NCI-H2171 (cell line): ENCODE results near the gene BOLL.
A peak's percentile ranks its signal among the peaks of the same experiment; 100 is the strongest.
"Not testable (repeated sequence)": the region's sequence is repeated elsewhere in the genome, so short reads cannot be mapped to it uniquely, and the experiment has no call there.

Experiments
- DNase-seq: peaks from one replicate; lab custom pipeline; 2025; lab: John Stamatoyannopoulos, UW

The BOLL gene, protein sequence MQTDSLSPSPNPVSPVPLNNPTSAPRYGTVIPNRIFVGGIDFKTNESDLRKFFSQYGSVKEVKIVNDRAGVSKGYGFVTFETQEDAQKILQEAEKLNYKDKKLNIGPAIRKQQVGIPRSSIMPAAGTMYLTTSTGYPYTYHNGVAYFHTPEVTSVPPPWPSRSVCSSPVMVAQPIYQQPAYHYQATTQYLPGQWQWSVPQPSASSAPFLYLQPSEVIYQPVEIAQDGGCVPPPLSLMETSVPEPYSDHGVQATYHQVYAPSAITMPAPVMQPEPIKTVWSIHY

DNA sequence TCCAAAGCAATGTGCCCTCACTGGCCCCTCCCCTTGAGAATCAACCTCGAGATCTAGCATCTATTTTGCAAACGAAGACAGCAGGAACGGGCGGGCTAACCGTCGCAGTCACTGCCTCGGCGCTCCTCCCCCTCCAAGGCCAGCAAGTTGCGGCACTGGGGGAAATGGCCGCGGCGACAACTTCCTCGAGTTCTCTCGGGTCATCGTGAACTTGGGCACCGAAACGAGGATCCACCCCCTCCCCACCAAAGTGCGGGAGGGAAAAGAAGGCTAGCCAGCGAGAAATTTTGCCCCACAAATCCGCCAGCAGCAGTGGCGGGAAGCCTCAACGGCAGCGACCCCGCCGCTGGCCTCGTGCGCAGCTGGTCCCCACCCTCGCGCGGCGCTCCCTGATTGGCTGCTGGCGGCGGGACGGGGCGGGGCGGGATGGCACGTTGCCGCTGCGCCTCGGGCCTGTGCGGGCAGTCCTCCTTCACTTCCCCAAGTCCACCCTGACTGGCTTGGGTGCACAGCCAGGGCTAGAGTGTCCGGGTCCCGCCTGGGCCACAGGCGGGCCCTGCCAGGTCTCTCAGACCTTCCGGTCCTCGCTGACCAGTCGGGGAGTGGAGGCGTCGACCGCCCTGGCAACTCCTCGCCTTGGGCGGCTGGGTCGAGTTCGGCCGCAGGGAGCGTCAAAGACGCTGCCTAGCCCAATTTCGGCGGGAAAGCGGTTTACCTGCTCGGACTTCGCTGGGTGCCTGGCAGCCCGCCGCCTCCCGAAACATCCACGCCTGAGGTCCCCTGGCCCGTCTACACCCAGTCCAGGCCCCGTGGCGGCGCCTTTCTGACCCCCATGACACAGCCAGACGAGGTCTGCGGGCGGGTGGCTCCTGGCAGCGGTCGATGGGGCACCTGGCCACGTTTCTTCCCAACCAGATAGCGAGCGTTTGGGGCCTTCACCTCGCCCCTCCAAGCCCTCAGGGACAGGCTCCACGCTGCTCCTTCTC is at the start of gene BOLL:
Gene BOLL (minus strand): TSS at position 364 of the 986 bp plus-strand sequence. CDS start 3,469 bp downstream, outside the sequence.
- no peak for DNase-seq

DNA sequence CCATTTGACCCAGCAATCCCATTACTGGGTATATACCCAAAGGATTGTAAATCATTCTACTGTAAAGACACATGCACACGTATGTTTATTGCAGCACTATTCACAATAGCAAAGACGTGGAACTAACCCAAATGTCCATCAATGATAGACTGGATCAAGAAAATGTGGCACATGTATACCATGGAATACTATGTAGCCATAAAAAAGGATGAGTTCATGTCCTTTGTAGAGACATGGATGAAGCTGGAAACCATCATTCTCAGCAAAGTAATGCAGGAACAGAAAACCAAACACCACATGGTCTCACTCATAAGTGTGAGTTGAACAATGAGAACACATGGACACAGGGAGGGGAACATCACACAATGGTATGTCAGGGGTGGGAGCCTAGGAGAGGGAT is 49.7 kb upstream of the BOLL start:
- DNase-seq: not testable (repeated sequence)

DNA sequence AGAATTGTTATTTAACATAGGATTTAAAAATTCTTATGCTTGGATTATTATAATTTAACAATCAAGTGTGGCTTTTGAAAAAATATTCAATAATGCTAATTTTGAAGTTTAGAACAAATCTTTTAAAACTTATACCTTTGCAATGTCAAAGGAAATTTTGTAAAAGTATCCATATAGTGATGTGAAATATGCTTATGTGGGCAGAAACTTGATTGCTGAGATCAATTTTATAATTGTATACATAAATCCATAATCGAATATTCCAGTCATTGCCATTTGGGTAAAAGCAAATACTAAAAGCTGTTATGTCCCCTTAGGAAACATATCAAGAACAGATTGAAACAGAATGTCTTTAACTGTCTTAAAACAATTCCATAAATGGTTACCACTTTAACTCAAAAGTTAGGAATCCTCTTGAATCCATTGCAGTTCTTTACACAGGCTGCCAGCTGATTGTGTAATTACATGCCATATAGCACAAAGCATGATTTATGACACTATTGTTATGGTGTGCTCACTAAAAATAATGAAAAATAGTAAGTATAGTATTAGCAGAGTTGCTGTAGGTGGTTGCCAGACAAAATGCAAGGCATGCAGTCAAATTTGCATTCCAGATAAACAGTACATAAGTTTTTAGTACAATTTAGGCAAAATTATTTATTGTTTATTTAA is 43.5 kb upstream of the BOLL start:
- no peak for DNase-seq

DNA sequence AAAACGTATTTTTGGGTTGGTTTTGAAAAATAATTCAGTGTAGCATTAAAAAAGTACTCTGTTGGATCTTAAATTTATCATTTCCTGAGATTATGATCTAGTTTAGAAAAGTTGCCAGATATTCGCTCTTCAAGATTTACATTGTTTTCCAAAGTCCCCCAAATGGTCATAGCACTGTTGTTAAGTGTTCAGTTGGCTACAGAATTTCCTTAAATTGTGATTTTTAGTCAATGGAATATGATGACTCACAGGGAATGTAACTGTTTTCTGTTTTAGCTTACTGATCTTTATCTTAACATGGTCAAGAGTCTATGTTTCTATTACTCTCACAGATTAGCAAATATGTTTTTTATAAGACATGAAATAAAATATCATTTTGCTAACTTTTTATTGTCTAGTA is 42.5 kb upstream of the BOLL start:
- no peak for DNase-seq

DNA sequence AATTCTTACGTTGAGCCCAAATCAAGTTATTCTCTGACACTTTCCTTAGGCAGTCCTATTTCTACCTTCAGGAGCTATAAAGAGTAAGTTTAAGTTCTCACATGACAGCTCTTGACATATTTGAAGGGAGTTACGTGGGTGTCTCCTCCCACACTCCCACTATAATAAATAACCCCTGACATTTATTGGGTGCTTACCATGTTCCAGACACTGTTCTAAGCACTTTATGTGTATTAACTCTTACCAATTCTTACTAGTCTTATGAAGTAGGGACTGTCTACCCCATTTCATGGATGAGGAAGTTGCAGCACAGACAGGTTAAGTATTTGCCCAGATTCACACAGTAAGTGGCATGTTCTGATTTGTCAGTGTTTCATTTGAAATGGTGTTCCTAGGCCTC is 37.2 kb upstream of the BOLL start:
- DNase-seq: no peak

DNA sequence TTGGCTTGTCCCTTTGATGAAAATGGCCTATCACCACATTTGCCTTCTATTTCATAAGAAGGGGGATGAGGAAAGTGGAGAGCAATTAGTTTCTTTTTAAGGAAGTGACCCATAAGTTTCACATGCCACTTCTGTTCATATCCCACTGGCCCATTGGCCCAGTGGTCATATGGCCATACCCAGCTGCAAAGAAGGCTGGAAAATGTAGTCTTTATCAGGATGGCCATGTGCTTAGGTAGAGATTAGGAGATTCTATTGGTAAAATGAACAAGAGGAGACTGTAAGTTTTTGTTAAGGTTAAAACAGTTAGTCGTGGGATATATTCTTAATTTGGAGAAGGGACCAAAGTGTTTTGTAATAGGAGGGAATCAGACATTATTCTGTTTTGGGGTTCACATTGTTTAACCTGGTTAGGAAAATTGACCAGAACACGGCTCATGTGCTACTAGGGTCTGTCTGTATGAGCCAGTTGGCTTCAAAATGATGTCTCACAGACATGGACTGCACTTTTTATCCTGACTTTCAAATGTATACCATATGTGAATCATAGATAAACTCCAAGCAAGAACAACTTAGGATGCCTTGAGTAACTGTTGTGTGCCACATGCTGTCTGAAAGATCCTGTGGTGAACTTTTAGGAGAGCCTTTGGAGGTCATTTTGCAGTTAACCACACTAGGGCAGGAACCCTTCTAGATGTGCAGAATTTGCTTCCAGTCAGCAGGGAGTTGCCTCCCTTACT is 36.6 kb upstream of the BOLL start:
- no peak for DNase-seq

DNA sequence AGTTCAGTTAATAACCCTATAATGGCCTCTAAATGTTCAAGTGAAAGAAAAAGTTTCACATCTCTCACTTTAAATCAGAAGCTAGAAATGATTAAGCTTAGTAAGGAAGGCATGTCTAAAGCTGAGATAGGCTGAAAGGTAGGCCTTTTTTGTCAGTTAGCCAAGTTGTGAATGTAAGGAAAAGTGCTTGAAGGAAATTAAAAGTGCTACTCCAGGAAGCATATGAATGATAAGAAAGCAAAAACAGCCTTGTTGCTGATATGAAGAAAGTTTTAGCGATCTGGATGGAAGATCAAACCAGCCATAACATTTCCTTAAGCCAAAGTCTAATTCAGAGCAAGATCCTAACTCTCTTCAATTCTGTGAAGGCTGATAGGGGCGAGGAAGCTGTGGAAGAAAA is 29.4 kb upstream of the BOLL start:
- DNase-seq: no peak

DNA sequence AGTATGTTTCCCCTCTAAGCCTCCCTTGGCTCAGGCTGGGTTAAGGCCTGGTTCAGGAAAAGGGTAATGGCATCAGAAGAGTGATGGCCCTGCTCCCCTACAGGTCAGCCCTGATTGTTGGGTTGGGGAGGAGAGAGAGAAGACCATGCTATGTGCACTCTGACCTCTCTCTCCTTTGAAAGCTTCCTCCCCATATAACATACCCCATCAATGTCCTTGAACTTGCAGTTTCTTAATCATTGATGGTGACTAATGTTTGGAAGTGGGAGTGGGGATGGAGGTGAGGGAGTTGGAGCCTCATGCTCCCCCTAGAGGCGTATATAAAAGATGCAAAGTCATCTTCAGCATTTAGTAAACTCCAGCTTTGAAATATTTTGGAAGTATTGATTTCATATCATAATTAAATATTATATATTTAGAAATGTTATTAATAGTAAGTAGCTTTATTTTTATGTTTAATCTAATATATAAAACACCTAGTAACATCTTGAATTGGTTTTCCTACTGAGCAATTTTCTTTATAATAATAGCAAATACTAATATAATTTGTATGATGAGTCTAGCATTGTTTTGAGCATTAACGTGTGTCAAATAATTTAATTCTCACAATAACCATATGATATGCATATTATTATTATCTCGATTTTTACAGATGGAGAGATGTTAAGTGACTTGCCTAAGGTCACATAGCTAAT is 28.1 kb upstream of the BOLL start:
- no peak for DNase-seq

DNA sequence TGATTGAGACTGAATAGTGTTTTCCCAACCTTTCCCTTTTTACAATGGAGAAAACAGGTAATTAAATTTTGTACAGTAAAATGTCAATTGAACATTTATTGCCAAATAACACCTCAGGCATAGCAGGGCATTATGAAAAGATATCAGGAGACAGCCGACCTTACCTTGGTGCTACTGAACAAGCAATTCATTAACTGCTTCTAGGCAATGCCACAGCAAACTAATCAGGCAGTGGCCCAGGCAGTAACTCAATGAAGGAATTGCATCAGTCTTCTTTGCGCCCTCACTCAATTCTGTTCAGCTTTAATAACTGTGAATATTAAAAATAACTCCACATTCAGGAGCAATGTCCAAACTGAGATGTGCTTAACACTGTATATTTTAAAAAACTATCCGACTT is 25.4 kb upstream of the BOLL start:
- no peak for DNase-seq

DNA sequence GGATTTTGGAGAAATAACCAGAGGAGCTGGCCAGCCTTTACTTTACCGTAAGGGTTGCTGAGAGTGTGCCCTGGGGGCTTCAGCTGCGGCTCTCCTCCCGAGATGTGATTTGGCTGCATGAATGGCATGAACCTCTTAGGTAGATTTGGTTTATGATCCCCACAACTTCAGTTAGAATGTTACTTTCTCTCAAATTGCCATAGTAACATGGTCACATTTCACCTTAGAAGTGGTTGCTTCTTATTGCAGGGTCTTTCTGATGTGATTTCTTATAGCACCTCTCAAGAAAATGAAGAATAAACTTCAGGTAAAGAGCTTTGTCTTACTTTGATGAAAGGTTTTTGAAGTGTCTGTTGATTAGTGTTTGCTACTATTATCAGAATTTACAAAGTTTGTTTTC is 24.9 kb upstream of the BOLL start:
- no peak for DNase-seq

DNA sequence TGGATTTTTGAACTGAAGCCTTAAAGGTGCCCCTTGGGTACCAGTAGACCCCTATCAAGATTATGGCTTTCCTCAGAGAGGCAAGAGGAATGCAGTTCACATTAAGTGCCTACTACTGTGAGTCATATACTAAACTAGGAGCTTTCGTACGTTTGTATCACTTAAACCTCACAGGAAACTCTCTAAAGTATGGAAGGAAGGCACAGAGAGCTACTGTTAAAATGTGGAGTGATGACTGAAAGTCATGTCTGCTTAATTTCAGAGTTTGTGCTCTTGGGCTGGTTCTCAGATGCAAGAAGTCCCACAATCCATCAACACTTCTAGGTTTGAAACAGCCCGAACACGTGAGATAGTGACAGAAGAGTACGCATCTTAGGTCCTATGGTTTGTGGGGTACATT is 23.9 kb upstream of the BOLL start:
- DNase-seq: no peak

DNA sequence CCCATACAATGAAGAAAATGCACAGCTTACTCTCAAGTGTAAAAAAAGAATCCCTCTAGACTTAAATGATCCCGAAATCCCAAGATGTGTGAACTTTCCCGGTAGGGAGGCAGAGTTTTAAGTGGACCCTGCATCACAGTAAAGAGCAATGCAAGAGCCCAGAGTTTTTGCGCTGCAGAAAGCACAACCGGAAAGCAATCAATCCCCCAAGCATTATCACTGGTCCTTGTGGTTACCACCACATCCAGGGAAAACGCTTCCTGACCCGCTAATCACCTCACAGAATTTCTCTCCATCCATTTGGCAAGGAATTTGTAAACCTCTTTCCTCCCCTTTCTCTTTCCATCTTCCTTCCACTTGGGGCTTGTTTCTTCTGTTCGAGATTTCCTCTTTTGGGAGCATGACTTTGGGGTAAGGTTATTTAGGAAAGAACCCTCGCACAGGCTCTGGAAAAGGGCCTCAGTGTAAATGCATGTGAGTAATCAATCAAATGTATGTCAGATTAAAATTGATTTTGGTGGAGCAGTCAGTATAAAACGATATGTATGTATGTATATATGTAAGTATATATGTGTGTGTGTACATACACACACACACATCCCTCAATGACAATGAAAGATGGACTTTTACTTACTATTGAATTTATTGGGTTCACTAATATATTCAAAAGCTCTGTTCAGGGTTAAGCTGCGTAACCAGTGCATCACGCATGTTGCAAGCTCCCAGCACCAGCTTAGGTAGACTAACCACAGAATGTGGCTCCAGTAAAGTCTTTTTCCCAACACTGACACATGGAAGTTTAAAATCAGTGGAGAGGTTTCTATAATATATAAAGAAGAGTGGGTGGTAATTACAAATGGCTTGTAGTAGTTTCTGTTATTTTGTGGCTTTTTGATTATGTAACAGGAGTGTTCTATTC is 20.9 kb upstream of the BOLL start:
- DNase-seq: no peak

DNA sequence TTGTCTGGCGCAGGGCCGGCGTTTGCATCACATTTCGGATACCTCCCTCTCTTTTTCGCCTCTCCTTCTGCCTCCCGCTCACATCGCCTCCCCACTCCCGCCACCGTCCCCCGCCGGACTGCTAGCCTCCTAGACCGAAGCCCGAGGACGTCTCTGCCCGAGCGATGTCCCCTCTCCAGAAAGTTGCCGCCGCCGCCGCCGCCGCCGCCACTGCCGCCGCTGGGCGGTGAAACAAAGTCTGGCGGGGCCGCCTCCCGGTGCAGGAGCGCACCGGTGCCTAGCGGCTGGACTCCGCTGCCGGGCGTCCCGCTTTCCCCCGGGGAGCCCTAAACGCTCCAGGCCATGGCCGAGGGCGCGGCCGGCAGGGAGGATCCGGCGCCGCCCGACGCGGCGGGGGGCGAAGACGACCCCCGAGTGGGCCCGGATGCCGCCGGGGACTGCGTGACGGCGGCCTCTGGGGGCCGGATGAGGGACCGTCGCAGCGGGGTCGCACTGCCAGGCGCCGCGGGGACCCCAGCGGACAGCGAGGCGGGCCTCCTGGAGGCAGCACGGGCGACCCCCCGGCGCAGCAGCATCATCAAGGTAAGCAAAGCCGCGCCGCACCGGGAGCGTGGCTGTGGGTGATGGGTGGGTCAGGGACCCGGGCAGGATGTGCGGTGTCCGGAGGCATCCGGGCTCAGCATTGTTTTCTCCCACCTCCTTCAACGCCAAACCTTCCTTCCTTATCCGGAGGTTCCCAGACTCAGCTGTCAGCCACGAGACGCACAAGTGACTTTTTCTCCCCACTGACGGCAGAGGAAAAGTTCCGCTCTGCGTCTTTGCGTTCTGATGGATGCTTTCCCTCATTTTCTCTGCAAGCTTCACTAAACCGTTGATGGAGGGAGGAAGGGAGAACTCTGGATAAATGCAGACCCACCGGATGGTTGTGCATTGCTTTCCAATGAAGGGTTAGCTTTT is 19.9 kb upstream of the BOLL start:
- DNase-seq: no peak

DNA sequence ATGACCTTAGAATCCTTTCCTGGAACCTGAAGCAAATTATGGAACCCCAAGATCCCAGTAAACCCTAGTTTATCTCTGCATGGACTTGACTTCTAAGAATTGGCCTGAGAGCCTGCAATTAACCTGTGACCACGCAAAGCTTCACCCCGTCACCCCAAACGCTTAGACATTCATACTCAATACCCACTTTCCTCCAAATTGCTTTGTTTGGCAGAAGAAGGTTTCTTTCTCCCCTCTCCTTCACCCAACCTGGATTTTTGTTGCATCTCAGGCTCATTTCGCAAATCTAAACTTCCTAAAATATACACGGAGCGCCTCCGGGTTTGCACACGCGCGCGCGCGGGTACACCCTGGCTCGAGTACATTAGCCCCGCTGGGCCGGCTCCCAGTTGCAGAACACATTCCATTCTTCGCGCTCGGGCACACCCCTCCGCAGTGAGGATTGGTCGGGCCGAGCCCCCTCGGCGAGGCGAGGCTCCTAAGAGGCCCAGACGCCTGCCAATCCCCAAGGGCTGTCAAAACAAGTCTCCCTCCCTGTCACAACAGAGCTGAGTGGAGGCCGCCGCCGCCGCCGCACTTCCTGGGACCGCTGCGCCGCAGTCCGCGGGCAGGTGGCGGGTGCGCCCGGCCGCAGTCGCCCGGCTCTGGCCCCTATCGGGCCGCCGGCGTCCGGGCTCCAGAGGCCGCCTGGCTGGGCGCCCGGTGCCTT is 19.1 kb upstream of the BOLL start, which contains the start of gene PLCL1:
Gene PLCL1 (plus strand): TSS at position 545 of the 709 bp plus-strand sequence.
- DNase-seq: peak; percentile 86

DNA sequence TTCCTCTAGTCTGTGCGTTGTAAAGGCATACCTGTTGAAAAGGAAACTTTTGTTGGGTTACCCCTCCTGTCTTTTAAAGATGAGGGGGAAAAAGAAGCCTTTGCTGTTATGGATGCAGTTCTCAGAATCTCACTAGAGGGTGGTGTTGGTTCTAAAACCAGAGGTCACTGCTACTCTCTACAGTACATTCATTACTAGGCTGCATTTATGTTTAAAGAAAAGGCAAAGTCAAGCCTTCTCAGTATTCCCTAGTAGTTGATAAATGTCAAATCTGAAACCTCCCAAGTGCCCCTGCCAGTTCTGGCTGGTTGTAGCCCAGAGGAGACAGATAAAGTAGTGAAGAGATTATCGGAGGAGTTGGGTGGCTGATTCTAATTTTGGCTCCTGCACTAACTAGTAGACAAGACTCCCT is 17.9 kb upstream of the BOLL start:
- no peak for DNase-seq

DNA sequence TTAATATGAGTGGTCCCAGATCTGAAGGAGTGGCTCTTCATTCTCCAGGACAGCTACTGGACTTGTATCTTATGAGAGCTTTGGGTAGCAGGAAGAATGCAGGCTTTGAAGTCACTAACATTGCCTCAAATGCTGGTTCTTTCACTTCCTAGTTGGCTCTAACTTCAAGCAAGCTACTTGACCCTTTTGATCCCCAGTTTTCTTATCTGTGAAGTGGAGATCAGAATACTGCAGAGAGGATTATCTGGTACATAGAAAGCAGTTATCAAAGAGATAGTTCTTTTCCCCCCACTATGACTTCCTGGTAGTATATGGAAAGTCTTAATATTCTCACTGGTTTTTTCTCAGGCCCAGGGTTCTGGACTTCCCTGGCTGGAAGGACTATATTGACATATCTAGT is 15.9 kb upstream of the BOLL start:
- no peak for DNase-seq

DNA sequence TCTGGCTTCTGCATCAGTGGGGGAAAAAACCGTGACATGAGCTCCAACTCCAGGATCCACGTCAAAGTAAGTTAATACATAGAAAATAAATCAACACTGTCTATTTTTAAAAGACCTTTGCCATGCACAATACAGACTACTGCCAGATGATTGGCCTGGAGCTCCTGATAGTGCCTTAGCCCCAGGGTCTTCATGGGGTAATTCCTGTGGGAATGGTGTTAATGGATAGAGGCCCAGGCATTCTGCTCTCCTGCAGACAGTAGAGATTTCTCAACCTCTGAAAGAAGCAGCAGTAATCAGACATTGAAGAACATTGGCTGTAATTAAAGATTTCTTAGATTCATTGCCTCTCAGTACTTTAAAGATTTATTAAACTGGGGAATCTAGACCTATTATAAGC is 15.0 kb upstream of the BOLL start:
- DNase-seq: no peak

DNA sequence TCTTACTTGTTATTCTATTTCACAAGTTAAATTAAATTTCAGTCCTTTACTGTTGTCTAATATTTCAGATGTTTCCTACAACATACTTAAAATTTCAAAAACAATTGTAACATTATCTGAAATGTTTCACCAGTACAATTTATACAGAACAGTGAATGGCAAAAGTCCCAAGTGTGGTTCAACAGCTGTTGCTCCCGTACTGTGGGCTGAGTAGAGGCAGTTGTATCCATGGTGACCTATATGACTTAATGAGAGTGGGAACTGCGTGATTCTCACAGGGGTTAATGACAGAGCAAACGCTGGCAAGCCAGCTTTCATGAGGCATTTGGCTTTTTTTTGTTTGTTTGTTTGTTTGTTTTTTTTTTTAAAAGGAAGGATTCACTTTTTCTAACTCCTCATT is 13.9 kb upstream of the BOLL start:
- DNase-seq: no peak
